Esophagus squamous epithelium (tissue), 4 donors: Measurements from ENCODE around the gene KLK12.

ENCODE experiments used
- CTCF ChIP-seq, 6 experiments: fragments of 450-650 bp in 4 of 6; fragments of 200-600 bp in 2 of 6; sonication (generic) in 2 of 6; IDR thresholded peaks; one replicate each; pipeline ENCODE4 v1.5.1; 2016 to 2019; ENCODE audit warnings: antibody characterized with exemption in 6 of 6, mild to moderate bottlenecking in 4 of 6, moderate library complexity in 4 of 6
- POLR2A ChIP-seq, 4 donors: fragments of 450-650 bp; IDR thresholded peaks; one replicate each; pipeline ENCODE4 v1.6.1; 2017; ENCODE audit warnings: antibody characterized with exemption in 4 of 4, mild to moderate bottlenecking in 4 of 4, moderate library complexity in 3 of 4

DNA sequence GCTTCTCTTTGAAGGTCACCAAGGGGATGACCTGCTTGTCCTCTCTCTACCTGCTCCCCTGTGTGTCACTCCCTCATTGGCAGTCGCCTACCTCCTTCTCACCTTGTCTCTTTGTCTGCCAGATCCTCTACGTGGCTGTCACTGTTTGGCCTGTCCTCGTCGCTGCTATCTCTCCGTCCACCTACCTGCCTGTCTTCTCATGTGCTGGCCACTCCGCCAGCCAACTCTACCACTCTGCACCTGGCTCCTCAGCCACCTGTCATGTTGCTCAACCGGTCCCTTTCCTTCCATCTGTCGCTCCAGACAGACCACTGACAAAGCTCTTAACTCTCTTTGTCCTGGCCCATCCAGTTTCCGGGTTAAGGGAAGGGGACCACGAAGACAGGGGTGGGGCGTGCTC lies at the start of gene KLK12:
- TF ChIP-seq CTCF (IDR thresholded peaks at IDR 0.05): no peak
- TF ChIP-seq POLR2A (IDR thresholded peaks at IDR 0.05): no peak
